Upper lobe of right lung (tissue), 1 donor: Measurements from ENCODE around the gene PSME4. TPM values are rescaled to one million over a fixed set of nuclear protein-coding genes. Genes with fewer than 3 reads are reported as not detected.
"Not testable (repeated sequence)": the region's sequence is repeated elsewhere in the genome, so short reads cannot be mapped to it uniquely, and the experiment has no call there.

Experiments
- ATAC-seq: fragments of 200-7000 bp; cut with Tn5 transposase; one replicate; pipeline ENCODE4 v1.9.1; 2020; ENCODE audit warnings: mild to moderate bottlenecking, moderate library complexity
- DNase-seq: peaks from one replicate; pipeline ENCODE4 v3.0.0-alpha.2; 2020
- H3K27ac ChIP-seq: fragments of 200-600 bp; one replicate; pipeline ENCODE4 v1.8.0; 2022
- H3K27me3 ChIP-seq: fragments of 200-600 bp; one replicate; pipeline ENCODE4 v1.8.0; 2022; ENCODE audit warnings: mild to moderate bottlenecking
- H3K36me3 ChIP-seq: fragments of 200-600 bp; one replicate; pipeline ENCODE4 v1.8.0; 2022
- H3K4me1 ChIP-seq: fragments of 200-600 bp; one replicate; pipeline ENCODE4 v1.8.0; 2022
- H3K4me3 ChIP-seq: fragments of 200-600 bp; one replicate; pipeline ENCODE4 v1.8.0; 2022; ENCODE audit warnings: mild to moderate bottlenecking
- H3K9me3 ChIP-seq: fragments of 200-600 bp; one replicate; pipeline ENCODE4 v1.8.0; 2022
- intact Hi-C: fragments of 100-400 bp; cut with DNase I; formaldehyde crosslinking; loops from one replicate; pipeline ENCODE4 v1.11.0; 2022
- total RNA-seq: library from RNA; stranded (reverse); fragmentation: NEBNext Ultra II Directional; extraction: Animal tissue kit (Norgen Biotek cat#: 25700); gene quantifications from one replicate; pipeline ENCODE4 v1.2.1, GENCODE V29; 2021
- TF ChIP-seq, protein P1 (sequence below): fragments of 200-600 bp; IDR thresholded peaks from one replicate; pipeline ENCODE4 v1.8.0; 2022; ENCODE audit warnings: antibody characterized with exemption
- donor health status: DM: no; HTN: yes; CAD: no; lungs with severe emphysema.

PSME4 gene
- total RNA-seq, 1 donor from 2014 or later: 44.5 TPM

DNA sequence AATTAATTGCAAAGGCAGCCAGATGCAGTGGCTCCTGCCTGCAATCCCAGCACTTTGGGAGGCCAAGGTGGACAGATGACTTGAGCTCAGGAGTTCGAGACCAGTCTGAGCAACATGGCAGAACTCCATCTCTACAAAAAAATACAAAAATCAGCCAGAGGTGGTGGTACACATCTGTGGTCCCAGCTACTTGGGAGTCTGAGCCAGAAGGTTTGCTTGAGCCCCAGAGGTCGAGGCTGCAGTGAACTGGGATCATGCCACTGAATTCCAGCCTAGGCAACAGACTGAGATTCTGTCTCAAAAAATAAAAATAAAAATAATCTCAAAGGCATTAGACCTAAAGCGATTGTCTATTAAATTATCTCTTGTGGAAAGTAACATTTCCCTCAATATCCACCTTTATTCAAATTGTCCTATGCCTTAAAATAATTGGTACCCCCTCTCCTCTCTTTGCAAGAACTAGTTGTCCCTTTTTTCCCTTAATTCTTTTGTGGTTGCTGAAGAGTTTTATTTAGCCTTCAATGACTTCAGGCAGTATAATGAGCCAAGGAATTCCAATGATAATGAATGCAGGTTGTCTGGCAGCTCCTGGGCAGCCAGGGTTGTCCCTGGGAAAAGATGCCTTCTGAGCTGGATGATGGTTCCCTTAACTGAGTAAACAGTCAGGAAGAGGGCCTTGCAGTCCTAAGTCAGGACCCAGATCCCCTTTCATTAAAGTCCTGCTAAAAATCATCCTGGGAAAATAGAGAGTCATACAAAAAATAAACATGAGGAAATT is 143.2 kb downstream of the PSME4 start:
- ATAC-seq: no peak
- TF ChIP-seq, protein P1, sequence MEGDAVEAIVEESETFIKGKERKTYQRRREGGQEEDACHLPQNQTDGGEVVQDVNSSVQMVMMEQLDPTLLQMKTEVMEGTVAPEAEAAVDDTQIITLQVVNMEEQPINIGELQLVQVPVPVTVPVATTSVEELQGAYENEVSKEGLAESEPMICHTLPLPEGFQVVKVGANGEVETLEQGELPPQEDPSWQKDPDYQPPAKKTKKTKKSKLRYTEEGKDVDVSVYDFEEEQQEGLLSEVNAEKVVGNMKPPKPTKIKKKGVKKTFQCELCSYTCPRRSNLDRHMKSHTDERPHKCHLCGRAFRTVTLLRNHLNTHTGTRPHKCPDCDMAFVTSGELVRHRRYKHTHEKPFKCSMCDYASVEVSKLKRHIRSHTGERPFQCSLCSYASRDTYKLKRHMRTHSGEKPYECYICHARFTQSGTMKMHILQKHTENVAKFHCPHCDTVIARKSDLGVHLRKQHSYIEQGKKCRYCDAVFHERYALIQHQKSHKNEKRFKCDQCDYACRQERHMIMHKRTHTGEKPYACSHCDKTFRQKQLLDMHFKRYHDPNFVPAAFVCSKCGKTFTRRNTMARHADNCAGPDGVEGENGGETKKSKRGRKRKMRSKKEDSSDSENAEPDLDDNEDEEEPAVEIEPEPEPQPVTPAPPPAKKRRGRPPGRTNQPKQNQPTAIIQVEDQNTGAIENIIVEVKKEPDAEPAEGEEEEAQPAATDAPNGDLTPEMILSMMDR: no peak
- Histone ChIP-seq H3K27me3 (no peaks in the 10 kb centered on the region), H3K4me1 (peaks cover 11% of the 10 kb centered on the region), H3K27ac (peak overlapping the region; percentile 6), H3K4me3 (no peak overlapping the region), H3K9me3 (no peaks in the 10 kb centered on the region), H3K36me3 (peaks cover 6% of the 10 kb centered on the region)
- intact Hi-C loops: no loop called here
- DNase-seq: no peak

DNA sequence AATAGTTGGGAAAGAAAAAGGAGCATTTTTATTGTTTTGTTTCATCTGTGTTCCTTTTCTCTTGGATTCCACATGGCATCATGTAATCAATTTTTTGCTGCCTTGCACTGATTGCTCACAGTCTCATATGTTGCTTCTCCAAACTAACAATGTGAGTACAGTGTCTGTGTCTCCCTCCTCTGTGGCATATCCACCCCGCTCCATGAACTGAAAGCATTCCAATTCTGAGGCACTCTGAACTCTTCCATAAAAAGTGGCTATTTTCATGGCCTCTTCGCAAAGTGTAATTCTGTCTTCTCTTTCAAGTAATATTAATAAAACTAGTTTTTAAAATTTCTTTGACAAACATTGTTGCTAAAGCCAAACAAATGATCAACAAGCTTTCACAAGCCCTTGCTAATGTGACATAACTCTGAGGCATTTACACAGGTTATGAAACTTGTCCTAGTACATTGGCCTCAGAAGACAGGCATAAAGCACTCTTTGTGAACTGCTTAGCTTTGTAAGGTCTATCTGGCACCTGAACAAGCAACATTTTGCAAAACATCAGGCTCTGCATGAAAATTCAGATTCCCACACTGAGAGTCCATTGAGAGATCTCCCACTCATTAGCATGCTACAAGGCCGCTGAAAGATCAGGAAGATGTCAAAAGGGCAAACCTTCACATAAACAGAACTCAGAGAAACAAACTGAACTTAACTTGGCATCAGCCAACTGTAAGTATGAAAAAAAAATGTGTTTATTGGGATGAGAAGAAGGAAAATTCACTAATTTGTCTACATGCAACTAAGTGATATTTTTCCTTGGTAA is 144.0 kb downstream of the PSME4 start:
- Histone ChIP-seq H3K27me3 (no peaks in the 10 kb centered on the region), H3K36me3 (peaks cover 6% of the 10 kb centered on the region), H3K4me1 (peaks cover 11% of the 10 kb centered on the region), H3K27ac (peak overlapping the region; percentile 47), H3K9me3 (no peaks in the 10 kb centered on the region), H3K4me3 (no peak overlapping the region)
- TF ChIP-seq, protein P1: no peak
- intact Hi-C loops: no loop called here
- ATAC-seq (peak; percentile 77), DNase-seq (no peak)

DNA sequence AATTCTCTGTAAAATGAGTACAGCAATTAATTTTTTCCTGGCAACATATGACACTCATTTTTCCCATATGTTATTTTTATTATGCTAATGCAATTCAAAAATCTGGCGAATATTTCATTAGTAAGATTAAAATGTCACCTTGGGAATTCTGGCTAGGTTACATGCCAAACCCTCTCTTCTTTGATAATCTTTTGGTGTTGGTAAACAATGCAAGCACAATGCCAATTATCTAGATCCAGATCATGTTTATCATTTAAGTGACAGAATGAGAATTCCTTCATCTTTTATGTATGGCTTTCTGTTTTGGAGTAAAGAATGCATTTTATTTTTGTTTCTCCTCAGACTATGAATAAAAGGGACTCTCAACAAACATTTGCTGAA is 144.8 kb downstream of the PSME4 start:
- H3K27me3 ChIP-seq: no peaks in the 10 kb centered on the region
- TF ChIP-seq, protein P1: no peak
- H3K4me1 ChIP-seq: peaks cover 11% of the 10 kb centered on the region
- no peaks in the 10 kb centered on the region for H3K9me3 ChIP-seq
- intact Hi-C loops: no loop called here
- ATAC-seq (no peak), DNase-seq (no peak)
- H3K36me3 ChIP-seq: peaks cover under 1% of the 10 kb centered on the region
- H3K27ac ChIP-seq: peak overlapping the region; percentile 47
- H3K4me3 ChIP-seq: no peak overlapping the region

DNA sequence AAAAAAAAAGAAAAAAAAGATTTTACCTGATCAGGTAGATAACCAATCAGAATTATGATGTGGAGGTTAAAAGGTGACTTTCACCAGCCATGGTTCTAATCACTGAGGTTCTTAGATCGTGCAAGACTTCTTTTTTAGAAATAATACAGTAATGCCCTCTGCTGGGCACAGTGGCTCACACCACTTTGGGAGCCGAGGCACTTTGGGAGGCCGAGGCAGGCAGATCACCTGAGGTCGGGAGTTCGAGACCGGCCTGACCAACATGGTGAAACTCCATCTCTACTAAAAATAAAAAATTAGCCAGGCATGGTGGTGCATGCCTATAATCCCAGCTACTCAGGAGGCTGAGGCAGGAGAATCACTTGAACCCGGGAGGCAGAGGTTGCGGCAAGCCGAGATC is 147.2 kb downstream of the PSME4 start:
- H3K27me3 ChIP-seq, H3K4me3 ChIP-seq, DNase-seq, H3K9me3 ChIP-seq, H3K27ac ChIP-seq, intact Hi-C loops: not testable (repeated sequence)
- peak; percentile 56 for ATAC-seq
- Histone ChIP-seq H3K4me1 (peaks cover 11% of the 10 kb centered on the region), H3K36me3 (peaks cover 14% of the 10 kb centered on the region)
- TF ChIP-seq, protein P1: peak; percentile 26

DNA sequence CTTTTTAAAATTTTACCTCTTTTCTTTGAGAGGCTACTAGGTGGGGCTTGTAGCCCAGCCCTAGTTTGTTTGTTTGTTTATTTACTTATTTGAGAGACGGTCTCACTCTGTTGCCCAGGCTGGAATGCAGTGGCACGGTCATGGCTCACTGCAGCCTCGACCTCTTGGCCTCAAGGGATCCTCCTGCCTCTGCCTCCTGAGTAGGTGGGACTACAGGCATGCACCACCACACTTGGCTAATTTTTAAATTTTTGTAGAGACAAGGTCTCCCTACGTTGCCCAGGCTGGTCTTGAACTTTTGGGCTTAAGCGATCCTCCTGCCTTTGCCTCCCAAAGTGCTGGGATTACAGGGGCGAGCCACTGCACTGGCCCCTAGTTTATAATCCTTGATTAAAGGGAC is 149.0 kb downstream of the PSME4 start:
- intact Hi-C loops: no loop called here
- Histone ChIP-seq H3K4me3 (no peak overlapping the region), H3K9me3 (no peaks in the 10 kb centered on the region), H3K4me1 (no peaks in the 10 kb centered on the region), H3K27ac (no peak overlapping the region), H3K36me3 (peaks cover 32% of the 10 kb centered on the region), H3K27me3 (no peaks in the 10 kb centered on the region)
- DNase-seq (no peak), ATAC-seq (no peak)
- TF ChIP-seq, protein P1: no peak
